ENCODE results near the gene SLAMF9.

The SLAMF9 gene

DNA sequence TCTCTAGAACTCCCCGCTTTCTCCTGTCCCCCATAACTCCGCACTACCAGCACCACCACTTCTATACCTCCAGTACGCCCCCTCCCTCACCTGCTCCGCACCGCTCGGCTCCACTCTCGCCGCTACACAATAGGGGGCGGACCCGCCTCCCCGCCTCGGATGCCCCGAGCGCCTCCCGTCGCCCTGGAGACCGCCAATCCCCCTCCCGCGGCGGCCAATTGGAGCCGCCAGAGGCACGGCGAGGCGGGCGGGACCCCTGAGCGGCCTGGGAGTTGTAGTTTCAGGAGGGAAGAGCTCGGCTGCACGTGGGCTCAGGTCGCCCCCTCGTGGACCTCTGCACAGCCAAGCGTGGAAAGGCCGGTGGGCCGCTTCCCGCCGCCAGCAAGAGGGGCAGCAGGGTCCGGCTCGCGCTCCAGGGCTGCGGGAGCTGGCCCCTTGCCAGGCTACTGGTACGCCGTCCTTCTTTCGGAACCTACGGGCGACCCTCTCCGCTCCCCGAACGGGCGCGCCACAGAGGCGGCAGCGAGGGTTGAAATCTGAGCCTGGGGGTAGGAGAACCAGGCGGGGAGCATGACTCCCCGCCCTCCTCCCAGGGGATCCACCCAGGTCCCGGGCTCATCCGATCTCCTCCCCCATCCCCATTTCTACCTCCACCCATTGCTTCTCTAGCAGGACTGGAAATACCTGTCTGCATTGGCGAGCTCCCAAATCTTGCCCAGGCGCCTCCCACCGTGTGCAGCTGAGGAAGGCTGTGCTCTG, 8.4 kb downstream of the SLAMF9 start, which contains the start of gene IGSF9:
IGSF9 (minus strand) TSS at position 131 of the 759 bp plus-strand sequence. CDS start 2,159 bp downstream, outside the sequence.
- no peak for DNase-seq

- no peak for DNase-seq
Measured at GRCh38 chr1:159944623-159945455, 9.2 kb downstream of the SLAMF9 start.

DNA sequence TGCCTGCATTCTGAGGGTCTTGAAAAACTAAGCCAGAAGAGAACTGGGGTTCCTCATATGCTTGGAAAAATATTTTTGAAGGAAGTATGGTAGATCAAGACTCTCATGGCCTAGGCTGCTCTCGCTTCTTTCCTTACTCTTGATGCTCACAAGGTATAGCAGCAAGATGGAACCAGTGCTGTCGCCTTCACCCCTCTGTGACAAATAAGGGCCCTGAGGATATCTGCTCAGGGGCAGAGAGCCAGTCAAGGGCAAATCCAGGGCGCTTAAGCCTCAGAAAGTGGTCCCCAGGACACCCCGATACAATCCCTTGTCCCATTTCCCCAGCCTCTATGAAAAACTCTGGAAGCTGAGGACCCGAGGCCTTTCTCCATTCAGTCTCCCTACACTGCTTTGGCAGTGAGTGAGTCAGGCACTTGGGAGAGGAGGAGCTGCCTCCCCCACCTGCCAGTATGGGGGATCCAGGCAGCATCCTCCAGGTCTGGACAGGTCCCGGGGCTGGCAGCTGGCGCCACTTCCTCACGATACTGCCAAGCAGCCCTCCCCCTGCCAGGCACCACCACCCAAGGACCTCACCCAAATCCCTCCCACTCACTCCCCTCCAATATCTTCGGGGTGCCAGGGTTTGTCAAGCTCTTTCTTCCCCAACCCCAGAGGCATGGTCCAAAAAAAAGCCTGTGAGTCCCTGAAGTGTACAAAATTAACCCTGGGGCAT, 10.0 kb downstream of the SLAMF9 start:
- DNase-seq: no peak

DNA sequence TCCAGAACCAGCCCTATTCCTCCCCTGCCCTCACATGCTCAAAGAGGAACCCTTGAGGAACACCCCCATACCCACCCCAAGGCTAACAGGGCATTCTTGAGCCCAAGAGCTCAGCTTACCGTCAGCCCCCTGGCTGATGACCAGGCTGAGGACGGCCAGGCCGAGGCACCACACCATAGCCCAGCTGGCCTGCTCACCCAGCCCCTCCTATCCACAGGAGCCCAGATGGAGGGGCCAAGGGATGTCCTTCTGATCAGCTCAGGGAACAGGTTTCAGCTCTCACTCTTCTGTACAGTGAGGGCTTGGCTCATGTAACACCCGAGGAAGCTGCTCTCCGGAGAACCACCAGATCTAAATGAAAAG, 10.8 kb downstream of the SLAMF9 start:
- DNase-seq: no peak

DNA sequence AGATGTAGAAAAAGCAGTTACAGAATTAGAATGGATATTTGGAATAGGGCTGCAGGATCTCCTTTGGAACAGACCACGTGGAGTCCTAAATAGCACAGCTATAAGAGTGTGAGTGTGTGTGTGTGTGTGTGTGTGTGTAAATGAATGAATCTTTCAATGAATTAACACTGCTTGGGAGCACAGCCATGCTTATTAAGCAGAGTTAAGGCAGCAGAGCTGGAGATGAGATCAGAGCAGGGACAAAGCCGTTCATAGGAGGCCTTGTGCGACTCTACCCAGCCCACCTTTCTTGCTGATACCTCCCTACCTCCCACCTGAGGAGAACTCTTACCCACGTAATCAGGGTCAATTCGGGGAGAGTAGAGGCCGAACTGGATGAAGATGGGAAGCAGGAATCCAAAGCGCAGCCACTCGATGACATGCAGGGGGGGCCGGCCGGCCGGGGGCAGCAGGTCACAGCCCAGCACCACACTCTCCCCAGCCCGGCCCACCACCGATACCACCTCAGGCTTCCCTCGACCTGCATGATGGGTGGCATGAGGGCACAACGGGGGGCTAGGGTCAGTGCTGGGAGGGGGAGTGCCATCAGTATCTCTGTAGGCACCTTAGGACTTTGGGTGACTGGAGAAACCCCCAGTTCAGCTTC, 11.3 kb downstream of the SLAMF9 start:
- no peak for DNase-seq

GRCh38 chr1:159941591-159942560, 12.2 kb downstream of the SLAMF9 start:
- no peak for DNase-seq

GRCh38 chr1:159941141-159941540, 12.9 kb downstream of the SLAMF9 start:
- DNase-seq: no peak

DNA sequence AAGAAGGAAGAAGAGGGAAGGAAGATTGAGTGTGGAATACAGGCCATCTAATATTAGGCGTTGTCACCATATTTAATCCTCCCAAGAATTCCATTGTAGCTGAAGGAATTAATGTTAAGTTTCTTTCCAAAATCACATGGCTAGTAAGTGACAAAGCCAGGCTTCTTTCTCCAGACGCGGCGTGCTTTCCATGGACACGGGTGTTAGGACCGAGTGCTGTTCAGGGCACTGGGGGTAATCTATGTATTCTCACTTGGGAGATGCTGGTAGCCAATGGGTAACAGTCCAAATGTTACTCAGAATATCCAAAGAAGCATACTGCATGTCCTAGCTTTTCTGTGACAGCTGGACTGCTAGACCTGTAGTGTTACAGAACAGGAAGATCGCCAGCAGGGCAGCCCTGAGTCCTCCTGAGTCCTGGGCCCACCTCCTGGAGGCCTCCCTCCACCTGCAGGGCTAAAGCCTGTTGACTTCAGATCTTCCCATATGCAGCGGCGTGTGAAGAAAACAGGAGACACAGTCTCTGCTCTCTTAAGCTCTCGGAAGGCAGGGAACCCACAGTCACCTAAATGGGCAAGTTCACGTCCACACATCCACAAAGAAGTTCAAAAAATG, 13.9 kb downstream of the SLAMF9 start:
- DNase-seq: no peak

DNA sequence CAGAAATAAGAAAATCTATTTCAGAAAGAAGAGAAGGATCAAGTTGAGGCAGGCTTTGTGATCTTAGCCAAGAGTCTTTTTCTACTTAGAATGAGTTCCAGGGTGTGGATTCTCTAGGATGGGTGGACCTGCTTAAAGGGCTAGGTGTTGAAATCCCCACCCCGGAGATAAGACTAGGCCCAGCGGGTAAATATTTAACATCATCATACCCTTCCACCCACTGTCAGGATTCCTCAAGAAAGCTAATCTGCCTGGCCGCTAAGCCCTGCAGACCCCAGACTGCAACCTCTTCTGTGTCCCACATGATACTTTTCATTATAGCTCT, 14.4 kb downstream of the SLAMF9 start:
- DNase-seq: no peak

GRCh38 chr1:159938905-159939677, 14.9 kb downstream of the SLAMF9 start:
- DNase-seq: no peak

GRCh38 chr1:159938211-159938852, 15.7 kb downstream of the SLAMF9 start:
- no peak for DNase-seq

- no peak for DNase-seq
Measured at GRCh38 chr1:159937054-159937750, 16.8 kb downstream of the SLAMF9 start.

DNA sequence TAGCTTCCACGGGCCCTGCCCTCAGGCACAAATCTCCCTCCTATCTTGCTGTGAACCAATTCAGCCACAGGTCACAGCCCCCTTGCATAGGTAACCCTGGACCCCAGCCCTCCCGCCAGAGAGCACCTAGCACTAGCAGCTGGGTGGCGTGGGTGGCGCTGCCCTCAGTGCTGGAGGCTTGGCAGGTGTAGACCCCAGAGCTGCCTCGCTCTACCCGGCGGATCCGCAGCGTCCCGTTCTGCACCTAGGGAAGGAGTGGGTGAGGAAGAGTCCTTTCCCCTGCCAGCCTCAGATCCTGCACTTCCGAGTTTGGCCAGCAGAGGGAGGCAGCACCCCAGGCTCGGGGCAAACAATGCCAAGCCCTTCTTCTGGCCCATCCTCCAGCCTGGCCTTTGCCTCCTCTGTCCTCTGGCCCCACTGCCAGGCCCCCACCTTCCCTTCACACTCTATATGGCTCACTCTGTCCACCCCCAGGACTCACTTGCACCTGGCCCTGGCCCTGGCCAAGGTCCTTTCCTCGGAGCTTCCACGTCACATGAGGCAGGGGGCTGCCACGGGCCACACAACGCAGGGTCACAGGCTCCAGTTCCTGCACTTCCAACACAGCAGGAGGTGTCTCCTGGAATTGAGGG, 17.6 kb downstream of the SLAMF9 start:
- peak; percentile 22 for DNase-seq

DNA sequence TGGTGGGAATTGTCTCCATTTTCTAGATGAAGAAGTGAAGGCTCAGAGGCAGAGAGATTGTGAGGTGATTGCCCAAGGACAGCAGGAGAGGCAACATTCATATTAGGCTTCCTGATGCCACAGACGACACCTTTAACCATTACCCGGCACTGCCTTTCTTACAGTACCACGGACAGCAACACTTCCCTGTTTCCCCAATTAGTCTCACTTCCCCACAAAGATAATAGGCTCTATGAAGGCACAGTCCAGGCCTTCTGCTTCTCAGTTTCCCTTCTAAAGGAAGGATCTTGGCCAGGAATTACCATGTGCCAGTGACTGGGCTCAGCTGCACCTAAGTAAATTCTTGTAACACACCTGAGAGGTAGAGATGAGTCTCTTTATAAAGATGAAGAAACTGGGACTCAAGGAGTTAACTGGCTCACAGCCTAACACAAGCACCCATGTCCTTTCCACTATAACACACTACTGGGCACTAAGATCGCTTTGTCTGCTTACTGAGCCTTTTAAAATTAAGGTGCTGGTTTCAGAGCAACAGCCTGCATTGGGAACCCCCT, 18.2 kb downstream of the SLAMF9 start:
- DNase-seq: no peak

GRCh38 chr1:159935305-159935704, 18.7 kb downstream of the SLAMF9 start:
- no peak for DNase-seq

DNA sequence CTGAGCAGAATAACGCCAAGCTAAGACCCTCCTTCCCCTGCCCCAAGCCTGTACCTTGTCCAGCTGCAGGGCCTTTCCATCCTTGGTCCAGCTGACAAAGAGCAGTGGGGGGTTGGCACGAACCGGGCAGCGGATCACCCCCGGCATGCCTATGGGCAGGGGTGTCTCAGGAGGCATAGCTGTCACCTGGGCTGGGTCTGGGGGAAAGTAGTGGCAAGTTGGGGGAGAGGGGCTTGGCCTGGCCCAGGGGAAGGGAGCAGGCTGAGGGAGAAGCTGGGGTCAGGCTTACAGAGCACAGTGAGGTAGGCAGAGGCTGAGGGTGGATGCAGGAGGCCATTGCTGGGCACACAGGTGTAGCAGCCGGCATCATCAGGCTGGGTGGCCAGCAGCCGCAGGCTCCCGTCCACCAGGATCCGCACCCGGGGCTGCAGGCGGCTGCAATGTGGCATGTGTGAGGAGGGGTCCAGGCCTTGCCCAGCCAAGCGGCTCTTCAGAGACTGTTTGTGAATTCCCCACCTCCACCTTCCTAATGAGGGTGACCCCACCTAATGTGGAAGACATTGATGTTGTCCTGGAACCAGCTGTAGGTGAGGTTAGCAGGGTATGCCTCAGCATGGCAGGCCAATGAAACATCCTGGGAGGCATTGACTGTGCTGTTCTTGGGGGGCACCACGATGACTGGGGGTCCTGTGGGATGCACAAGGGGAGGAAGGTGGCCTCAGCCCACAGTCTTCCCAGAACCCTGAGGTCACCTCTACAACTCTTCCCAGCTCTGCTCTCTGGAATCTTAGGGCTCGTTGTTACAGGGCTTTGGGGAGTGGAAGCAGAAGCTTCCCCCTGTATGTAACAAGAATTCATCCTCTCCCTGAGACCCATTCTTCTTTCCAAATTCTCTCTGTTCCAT, 19.6 kb downstream of the SLAMF9 start:
- no peak for DNase-seq

DNA sequence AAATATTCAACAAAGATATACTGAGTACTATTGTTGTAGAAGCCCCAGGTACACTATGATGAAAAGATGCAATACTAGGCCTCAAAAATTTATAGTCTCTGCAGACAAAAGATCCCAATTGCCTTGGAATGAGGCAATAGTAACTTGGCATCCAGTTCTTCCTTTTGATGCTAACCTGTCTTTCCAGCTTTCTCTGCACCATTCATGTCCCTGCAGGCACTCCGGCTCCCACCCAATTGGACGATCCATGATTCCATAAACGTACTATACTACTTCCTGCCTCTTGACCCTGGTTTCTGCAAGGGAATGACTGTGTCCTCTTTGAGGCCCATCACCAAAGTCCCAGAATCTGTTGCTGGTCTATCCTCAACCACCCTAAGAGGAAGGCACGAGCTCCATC, 20.7 kb downstream of the SLAMF9 start:
- DNase-seq: no peak

Data from SHP77 treated with DMSO at 0.1 percent for 48 hours (cell line).